GM19240 (cell line): Measurements from ENCODE around the gene CLTCL1.
A peak's percentile ranks its signal among the peaks of the same experiment; 100 is the strongest.
"Not testable (repeated sequence)": the region's sequence is repeated elsewhere in the genome, so short reads cannot be mapped to it uniquely, and the experiment has no call there.

Experiments used
- DNase-seq: peaks from one replicate; pipeline ENCODE4 v3.0.0; 2011; ENCODE audit warnings: low spot score; ENCODE audit not compliant: insufficient read length

CLTCL1 gene

DNA sequence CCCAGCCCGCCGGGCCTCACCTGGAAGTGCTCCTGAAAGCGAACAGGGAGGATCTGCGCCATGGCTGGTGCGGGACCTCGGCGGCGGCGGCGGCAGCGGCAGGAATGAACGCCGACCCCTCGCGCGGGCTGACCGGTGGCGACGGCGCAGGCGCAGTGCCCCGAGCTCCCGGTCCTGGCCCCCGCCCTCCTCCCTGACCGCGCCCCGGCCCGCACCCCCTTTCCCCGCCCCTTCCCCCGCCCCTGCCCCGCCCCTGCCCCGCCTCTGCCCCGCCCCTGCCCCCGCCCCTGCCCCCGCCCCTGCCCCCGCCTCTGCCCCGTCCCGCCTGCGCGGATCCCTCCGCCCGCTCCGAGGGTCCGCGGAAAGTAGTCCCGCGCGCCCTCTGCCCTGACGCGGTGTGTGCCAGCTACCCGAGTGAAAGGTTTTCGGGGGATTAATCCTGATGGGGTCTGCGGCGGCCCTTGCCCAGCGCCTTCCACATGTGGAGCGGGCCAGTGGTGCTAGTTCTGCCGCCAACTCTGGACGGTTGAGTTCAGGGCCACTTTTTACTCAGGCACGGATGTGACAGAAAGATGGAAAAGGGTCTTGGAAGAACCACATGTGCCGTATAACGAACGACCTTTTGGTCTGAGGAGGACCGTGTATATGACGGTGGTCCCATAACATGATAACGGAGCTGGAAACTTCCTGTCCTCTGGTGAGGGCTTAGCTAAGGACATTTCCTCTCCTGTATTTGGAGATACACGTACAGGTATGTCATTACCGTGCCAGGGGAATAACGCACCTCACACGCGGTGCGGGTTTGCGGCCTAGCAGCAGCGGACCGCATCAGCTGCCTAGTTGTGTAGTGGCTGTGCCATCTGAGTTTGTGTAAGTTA is at the start of gene CLTCL1:
CLTCL1 (minus strand) TSS at position 140 of the 878 bp plus-strand sequence; CDS start at position 62, 78 bp downstream.
- DNase-seq: peak; percentile 72

DNA sequence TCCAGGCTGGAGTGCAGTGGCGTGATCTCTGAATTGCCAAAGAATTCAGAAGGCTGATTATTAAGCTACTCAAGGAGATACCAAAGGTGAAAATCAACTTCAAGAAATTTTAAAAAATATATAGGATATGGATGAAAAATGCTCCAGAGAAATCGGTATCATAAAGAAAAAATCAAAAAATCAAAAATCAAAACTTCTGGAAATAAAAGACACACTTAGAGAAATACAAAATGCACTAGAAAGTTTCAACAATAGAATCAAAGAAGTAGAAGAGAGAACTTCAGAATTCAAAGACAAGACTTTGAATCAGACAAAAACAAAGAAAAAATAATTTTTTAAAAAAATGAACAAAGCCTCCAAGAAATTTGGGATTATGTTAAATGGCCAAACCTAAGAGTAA is 45.6 kb upstream of the CLTCL1 start:
- no peak for DNase-seq

DNA sequence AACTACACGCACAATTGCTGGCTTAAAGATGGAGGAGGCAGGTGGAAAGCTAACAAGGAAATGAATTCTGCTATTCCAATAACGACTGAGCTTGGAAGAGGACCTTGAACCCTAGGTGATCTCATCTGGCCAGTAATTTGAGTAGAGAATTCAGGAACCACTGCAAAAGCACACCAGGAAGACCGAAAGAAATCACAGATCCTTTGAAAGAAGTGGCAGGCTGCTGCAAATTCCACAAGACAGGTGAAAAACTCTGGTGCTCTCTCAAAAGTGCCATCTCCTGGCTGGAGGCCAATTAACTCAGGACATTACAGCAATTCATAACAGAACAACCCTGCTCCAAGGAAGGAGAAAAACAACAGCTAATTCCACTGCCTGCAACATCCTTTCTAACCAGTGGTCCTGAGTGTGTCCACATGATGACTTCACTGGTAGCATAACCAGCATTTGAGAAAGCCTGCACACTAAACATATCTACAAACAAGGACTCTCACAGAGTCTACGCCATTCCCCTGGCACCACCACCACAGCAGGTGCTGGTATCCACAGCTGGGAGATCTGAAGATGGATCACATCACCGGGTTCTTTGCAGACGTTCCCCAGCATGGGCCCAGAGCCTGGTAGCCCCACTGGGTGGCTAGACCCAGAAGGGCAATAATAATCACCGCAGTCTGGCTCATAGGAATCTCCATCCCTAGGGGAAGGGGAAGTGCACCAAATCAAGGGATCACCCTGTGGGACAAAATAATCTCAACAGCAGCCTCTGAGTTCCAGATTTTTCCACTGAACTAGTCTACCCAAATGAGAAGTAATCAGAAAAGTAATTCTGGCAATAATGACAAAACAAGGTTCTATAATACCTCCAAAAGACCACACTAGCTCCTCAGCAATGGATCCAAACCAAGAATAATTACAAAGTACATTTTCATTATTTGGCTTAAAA is 44.9 kb upstream of the CLTCL1 start:
- DNase-seq: no peak

DNA sequence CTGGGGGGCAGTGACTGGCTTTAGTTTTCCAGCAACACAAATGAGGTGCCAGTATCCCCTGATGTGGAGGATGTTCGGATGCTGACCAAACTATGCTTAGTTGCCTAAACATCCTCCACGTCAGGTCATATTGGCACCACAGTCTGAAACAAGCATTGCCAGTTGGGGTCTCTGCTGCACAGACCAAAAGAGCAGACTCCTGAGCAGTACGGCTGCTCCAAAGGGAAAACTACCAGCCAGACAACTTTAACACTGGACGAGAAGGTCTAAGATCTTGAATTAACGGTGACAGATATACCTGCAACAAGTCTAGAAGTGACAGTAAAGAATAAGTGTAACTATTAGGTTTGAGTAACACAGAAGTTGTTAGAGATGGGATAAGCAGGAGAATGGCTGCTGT is 40.5 kb upstream of the CLTCL1 start:
- no peak for DNase-seq

DNA sequence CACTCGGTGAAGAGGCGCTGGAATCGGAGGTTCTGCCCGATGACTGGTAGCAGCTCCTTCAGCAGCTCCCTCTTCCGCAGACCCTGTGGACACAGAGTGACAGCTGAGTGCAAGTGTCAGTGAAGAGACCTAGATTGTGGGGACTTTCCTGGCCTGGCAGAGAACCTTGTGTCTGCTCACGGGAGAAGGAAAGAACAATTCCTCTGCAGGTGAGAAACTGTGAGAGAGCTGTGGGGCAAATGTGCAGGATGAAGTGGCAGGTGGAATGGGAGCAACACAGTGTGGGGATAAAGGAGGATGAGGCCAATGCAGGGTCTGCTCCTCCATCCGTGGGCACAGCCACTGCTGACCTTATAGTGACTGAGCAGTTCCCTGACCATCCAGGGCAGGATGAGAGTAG is 40.0 kb upstream of the CLTCL1 start:
- DNase-seq: no peak

DNA sequence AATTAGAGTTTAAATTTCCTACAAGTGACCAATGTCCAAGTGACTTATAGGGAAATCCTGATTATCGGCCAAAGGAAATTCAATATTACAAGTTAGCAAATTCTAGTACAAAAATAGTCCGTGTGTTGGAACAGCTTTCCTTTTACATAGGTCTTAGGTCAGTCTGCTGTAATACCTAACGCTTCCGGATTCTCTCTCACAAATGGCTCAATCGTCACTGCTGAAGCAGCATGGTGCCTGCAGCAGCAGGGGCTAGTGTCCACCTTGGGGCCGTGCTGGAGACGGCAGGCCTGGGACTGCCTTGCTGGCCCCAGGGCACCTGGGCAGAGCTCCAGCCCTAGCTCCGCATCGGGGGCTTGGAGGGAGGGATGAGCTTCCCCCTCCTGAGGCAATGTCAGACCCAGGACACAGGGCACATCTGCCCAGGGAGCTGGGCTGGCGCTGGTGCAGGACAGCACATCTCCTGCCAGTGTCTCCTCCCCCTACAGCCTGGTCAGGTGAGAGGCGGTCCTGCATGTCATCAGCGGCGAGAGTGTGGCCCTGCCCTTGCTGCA is 39.4 kb upstream of the CLTCL1 start:
- no peak for DNase-seq

DNA sequence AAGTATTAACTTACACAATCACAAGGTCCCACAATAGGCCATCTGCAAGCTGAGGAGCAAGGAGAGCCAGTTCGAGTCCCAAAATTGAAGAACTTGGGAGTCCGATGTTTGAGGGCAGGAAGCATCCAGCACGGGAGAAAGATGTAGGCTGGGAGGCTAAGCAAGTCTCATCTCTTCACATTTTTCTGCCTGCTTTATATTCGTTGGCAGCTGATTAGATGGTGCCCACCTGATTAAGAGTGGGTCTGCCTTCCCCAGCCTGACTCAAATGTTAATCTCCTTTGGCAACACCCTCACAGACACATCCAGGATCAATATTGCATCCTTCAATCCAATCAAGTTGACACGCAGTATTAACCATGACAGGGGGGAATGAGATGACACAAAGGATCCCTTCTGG is 38.7 kb upstream of the CLTCL1 start:
- DNase-seq: not testable (repeated sequence)

DNA sequence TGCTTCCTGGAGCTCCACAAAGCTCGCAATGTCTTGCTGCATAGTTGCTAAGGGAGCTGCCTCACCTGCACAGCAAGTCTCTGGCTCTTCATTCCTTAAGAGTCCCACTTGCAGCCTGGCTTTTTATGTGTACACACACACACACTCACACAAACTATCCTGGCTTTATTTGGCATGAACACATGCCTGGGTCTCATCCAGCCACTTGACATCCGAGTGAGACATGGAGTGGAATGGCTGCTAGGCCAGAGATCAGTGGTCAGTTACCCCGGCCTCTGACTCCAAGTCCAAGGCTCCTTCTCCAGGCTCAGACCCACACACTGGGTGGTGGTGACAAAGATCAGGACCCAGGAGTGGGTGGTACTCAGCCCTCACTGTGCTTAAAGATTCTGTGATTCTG is 37.9 kb upstream of the CLTCL1 start:
- DNase-seq: no peak

DNA sequence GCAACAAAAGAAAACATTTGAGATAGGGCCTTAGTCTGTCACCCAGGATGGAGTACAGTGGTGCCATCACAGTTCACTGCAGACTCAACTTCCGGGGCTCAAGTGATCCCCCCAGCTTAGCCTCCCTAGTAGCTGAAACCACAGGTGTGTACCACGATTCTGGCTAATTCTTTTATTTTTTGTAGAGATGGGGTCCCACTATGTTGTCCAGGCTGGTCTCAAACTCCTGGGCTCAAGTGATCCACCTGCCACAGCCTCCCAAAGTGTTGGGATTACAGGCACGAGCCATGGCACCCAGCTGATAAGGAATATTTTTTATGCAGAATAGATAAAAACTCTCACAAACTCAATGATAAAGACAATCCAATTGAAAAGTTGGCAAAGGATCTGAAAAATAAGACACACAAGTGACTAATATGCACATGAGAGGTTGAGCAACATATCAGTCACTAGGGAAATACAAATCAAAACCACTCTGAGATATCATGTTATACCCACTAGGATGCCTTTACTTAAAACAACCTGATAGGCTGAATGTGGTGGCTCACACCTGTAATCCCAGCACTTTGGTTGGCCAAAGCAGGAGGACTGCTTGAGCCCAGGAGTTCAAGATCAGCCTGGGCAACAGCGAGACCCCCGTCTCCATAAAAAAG is 33.9 kb upstream of the CLTCL1 start:
- DNase-seq: no peak

DNA sequence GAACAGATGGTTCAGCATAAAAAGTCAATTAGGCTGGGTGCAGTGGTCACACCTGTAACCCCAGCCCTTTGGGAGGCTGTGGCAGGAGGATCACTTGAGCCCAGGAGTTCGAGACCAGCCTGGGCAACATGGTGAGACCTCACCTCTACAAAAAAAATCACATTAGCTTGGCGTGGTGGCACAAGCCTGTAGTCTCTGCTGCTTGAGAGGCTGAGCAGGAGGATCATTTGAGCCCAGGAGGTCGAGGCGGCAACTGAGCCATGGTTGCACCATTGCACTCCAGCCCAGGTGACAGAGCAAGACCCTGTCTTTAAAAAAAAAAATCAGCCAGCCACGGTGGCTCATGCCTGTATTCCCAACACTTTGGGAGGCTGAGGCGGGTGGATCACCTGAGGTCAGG is 31.9 kb upstream of the CLTCL1 start:
- not testable (repeated sequence) for DNase-seq

DNA sequence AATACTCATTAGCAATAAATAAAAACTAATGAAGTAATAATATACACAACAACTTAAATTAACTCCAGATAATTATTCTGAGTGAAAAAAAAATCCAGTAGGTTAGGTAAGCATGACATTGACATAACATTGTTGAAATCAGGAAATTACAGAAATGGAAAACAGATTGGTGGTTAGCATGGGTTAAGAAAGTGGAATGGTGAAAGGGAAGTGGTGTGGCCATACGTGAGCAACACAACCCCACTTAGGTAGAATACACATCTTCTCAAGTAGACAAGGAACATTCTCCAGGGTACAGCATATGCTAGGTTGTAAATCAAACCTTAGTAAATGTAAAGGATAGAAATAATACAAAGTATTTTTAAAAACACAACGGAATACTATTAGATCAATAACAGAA is 30.2 kb upstream of the CLTCL1 start:
- no peak for DNase-seq

DNA sequence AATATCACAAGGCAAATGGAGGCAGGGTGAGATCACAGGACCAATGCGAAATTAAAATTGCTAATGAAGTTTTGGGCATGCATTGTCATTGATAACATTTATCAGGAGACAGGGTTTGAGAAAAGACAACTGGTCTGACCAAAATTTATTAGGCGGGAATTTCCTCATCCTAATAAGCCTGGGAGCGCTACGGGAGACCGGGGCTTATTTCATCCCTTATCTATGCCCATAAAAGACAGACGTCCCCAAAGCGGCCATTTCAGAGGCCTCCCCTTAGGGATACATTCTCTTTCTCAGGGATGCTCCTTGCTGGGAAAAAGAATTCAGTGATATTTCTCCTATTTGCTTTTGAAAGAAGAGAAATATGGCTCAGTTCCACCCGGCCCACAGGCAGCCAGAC is 28.6 kb upstream of the CLTCL1 start:
- not testable (repeated sequence) for DNase-seq

DNA sequence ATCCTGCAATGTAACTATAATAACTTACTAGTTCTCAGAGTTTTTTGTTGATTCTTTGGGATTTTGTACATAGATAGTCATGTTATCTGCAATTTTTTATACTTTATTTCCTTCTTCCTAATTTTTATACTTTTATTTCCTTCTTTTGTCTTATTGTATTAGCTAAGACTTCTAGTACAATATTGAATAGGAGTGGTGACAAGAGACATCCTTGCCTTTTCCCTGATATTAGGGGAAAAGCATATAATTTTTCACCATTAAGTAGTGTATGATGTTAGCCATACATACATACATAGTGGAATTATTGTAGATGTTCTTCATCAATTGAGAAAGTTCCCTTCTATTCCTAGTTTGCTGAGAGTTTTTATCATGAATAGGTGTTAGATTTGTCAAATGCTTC is 27.8 kb upstream of the CLTCL1 start:
- no peak for DNase-seq

DNA sequence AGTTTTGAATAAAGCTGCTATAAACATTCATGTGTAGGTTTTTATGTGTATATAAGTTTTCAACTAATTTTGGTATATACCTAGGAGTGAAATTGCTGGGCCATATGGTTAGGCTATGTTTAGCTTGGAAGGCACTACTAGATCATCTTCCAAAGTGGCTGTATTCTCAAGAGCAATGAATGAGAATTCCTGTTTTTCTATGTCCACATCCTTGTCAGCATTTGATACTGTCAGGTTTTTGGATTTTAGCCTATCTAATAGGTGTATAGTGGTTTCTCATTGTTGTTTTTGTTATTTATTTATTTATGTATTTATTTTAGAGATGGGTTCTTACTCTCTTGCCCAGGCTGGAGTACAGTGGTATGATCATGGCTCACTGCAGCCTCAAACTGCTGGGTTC is 26.3 kb upstream of the CLTCL1 start:
- no peak for DNase-seq

DNA sequence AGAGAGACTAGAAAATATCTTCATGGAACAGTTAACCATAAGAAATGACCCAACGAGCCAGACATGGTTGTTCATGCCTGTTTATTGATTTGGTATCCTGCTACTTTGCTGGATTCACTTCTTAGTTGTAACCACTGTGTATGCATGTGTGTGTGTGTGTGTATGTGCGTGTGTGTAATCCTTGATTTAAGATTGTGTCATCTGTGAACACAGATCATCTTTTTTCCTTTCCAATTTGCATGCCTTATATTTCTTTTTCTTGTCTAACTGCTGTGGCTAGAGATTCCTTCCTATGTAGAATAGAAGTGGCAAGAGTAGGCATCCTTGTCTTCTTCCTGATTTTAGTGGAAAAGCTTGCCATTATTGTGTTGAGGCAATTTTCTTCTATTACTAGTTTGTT is 16.4 kb upstream of the CLTCL1 start:
- no peak for DNase-seq

DNA sequence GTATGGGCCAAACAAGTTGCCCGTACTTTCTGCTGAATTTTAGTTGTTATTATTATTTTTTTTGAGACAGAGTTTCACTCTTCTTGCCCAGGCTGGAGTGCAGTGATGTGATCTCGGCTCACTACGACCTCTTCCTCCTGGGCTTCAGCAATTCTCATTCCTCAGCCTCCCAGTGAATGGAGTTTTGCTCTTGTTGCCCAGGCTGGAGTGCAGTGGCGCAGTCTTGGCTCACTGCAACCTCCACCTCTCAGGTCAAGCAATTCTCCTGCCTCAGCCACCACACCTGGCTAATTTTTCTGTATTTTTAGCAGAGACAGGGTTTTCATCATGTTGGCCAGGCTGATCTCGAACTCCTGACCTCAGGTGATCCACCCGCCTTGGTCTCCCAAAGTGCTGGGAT is 15.0 kb upstream of the CLTCL1 start:
- not testable (repeated sequence) for DNase-seq

DNA sequence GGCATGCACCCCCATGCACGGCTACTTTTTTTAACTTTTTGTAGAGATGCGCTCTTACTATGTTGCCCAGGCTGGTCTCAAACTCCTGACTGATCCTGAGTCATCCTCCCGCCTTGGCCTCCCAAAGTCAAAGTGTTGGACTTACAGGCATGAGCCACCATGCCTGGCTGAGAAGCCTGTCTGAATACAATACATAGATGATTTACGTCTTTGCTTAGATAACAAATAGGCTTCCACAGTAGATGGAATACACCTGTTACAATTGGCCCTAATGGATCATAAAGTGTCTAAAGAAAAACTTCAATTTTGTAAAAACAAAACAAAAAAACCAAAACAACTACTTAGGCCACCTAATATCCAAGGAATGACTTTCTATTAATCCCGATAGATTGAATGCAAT is 13.0 kb upstream of the CLTCL1 start:
- DNase-seq: no peak

DNA sequence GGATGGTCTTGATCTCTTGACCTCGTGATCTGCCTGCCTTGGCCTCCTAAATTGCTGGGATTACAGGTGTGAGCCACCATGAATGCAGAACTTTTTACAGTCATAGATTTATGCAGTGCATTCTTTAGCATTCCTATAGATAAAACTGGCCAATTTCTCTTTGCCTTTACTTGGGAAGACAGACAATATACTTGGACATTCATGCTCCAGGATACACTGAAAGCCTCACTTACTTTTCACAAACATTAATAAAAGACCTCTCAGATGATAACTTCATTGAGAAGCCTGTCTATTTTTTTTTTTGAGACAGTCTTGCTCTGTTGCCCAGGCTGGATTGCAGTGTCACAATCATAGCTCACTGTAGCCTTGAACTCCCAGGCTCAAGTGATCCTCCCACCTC is 12.3 kb upstream of the CLTCL1 start:
- no peak for DNase-seq

DNA sequence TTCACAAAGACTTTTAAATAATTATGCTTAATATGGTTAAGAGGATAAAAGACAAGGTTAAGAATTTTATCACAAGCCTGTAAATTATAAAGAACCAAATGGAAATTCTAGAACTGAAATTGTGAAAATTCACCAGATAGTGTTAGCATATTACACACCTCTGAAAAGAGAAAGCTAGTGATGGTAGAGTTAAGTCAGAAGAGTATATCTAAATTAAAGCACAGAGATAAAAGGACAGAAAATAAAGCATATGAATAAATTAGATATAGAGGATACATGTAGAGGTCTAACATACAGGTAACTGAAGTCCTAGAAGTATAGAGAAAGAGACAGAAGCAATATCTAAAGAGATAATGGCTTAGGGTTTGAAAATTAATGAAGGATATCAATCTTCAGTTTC is 4.2 kb upstream of the CLTCL1 start:
- DNase-seq: no peak

DNA sequence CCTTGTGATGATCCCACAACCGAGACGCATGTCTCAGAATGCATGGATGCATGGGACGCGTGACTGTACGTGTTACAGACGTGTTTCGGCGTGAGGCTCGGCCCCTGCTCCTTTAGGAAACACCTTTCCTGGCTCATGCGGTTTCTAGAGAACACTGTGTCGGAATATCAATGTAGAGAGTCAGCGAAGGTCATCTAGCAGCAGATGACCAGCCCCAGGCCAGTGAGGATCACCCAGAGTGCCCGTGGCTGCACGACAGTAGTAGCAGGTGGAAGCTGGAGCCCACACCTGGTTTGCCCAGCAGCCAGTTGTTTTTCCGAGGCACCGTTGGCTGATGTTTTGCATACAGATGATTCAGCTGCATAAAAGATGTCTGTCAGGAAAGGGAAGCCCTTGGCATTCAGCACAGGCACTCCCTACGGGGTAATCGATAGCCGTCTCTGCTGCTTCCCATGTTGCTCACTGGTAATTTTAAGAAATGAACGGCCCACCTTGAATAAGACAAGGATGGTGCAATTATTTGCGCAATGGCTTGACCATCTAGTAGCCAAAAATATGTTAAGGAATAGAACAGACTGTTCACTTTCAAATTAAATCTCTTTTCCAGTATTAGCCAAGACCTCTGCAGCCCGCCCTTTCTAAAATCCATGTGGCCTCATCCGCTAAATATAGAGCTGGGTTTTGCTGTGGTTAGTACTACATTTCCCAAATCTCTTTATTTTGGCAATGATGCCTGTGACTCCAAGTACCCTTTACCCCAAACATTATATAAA is 1.1 kb upstream of the CLTCL1 start:
- DNase-seq: no peak

DNA sequence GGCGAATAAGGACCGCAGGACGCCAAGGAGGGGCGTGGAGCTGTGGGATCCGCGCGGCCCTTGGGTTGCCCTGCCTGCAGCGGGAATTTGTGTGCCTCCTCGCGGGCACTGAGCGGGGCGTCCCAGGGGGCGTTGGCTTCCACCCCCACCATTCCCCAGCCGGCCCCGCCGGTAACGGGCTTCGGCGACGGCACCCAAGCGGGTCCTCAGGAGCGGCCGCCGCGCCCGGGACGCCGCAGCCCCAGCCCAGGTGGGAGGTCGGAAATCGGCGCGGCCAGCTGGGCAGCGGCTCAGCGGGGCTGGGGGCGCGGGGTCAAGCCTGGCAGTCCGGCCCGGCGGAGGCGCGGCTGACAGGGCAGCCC is 320 bp downstream of the CLTCL1 start:
- DNase-seq: no peak
